GM19463 (cell line): ENCODE data around the gene RPS14.

Experiments used
- ATAC-seq: cut with Tn5 transposase; IDR thresholded peaks from one replicate; pipeline ENCODE4 v1.9.1; 2021; ENCODE audit warnings: mild to moderate bottlenecking, moderate library complexity; ENCODE audit not compliant: unreplicated experiment

The RPS14 gene

DNA sequence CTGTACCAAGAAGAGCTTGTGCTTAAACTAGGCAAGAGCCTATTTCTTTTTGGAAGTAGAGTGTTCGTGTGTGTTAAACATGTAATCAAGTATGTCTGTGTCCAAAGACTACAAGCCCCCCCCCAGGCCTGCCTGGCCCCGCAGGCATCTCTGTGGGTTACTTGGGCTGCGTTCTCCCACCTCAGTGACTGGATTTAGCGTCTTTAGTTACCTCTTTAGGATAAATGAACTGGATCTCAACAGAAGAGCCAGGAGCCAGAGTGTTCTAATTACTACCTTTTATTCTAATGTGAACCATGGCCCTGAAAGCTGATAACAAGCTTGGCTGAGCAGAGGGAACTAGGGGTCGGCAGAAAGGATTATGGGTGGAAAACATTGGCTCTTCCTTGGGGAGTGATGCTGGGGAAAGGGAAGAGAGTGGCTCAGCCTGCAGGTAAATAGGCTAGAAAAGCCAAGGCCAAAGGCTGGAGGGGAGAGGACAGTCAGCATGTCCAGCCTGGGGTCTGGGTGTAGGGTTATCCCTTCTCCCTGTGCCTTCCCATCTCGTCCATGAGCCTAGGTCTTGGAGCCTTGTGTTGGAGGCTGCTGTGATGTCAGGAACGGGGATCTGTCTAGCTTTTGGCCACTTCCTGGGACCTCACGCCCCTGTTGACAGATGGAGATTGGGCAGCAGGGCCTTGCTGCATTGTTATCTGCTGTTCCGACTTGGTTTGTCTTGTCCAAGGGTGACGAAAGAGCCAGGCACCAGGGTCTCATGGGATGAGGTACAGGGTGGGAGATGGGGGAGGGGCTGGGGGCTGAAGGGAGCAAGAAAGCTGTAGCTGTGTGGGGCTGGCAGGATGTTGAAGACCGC lies 47.9 kb downstream of the RPS14 start:
- ATAC-seq: no peak

DNA sequence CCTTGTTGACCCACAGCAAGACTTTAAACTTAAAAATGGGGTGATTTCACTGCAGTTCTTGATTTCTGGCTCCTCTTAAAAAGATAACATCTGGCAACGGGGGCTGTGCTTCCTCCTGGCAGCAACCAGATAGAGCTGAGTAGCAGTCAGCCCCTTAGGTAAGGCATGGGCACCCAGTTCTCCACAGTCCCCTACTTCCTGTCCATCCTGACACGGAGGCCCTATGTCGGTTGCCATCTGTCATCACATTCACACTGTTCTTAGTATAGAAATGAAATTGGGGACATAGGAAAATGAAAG lies 48.5 kb downstream of the RPS14 start:
- ATAC-seq: no peak

DNA sequence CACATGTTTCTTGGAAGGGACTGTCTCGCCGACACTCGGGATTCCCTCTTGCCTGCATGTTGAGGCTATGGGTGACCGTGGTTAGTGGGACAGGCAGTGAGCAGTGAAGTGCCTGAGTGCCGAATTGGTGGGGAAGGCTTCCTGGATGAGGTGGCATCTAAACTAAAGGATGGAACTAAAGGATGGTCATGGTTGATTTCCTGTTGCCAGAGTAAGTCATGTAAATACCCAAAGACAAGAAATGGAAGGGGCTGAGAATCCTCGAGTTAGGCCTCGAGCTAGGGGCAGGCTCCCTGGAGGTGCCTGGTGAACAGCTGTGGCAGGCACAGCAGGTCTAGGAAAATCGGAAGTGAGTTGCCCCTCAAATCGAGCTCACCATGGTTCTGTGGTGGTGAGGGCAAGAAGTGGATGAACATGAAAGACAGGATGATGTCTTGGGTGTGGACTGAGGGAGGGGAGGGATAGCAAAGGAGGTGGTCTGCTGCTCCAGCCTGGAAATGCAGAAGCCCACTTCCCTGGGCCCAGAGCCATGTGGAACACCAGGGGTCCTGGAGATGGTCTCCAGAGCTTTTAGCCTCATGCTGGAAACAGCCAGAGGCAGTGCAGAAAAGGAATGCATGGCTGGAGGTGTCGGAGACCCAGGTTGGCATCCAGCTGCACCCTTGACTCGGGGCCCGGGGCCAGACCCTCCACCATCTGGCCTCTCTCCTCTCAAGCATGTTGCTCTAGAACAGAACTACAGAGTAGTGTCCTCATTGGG lies 49.0 kb downstream of the RPS14 start:
- no peak for ATAC-seq

DNA sequence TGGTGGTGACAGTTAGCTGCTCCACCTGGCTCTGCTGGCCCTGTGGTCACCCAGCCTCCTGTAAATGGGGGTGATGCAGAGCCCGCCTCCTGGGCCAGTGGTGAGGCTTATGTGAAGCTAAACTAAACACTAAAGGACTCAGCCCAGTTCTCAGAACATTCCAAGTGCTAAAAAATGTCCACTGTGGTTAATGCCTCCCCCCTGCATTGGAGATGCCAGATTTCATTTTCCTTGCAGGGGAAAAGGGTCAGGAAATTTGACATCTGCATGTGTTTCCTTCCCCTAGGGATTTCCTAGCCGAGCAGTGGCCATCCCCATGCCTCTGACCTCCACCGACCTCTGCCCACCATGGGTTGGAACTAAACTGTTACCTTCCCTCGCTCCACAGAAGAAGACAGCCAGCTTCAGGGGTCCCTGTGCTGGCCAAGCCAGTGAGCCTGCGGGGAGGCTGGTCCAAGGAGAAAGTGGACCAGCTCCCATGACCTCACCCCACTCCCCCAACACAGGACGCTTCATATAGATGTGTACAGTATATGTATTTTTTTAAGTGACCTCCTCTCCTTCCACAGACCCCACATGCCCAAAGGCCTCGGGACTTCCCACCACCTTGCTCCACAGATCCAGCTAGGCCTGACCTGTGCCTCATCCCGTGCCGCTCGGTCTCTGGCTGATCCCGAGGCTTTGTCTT lies 49.9 kb downstream of the RPS14 start:
- peak; percentile 21 for ATAC-seq

DNA sequence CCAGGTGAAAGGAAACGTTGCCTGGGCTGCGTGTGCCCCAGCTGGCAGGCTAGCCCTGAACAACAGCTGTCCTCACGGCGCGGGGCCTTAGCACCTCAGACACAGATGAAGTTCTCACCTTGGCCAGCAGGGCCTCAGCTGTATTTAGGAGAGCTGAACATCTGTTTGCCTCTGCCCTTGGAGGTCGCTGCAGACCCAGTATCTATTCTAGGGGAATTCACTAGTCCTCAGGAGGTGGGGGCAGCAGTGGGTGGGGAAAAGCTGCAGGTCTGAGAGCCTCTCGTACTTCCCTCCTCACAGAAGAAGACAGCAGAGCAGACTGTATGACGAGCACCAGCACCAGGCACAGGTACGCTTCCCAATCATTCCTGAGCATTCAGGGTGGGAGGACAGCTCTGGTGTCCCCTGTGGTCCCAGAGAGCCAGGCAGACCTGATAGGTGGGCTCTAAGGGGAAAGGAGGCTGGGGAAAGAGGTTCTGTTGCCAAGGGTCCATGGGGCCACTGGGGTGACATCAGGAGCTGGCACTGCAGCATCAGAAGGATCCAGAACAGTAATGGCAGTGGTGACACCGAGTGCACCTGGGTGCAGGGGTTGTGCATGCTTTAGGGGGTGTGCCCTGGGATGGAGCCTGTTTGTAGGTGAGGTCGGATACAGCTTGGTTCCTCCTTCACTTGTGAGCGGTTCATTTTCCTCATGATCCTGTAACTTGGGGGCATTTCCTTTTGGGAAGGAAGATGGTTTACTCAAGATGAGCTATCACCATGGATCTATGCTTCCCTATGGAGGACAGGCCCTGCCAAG lies 50.6 kb downstream of the RPS14 start:
- ATAC-seq: peak; percentile 47

DNA sequence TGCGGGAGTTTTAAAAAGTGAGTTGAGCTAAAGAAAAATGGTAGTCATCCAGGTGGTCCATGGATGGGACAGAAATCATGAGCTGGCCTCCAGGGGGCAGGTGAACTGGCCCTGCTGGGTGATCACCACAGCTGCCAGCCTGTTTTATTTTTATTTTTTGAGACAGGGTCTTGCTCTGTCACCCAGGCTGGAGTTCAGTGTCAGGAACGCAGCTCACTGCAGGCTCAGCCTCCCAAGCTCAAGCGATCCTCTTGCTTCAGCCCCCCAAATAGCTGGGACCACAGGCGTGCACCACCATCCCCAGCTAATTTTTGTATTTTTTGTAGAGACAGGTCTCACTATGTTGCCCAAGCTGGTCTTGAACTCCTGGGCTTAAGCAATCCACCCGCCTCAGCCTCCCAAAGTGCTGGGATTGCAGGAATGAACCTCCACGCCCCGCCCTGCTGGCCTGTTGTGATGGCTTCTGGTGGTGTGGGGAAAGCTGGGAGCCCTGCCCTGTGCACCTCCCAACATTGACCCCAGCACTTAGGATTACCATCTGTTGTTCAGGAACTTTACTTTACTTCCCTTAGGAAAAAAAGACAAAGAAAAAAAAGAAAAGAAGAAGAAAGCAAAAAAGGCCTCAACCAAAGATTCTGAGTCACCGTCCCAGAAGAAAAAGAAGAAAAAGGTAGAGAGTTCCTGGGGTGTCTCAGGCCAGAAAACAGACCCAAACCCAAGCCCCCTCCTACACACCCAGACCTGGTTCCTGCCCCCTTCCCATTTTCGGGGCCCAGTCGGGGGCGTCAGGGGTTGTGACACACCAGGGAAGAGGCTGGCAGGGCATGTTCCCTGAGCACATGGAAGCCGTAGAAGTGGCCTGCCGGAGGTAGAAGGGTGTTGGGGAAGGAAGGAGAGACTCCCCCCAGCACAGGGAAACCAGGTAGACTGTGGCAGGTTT lies 51.5 kb downstream of the RPS14 start:
- ATAC-seq: no peak

DNA sequence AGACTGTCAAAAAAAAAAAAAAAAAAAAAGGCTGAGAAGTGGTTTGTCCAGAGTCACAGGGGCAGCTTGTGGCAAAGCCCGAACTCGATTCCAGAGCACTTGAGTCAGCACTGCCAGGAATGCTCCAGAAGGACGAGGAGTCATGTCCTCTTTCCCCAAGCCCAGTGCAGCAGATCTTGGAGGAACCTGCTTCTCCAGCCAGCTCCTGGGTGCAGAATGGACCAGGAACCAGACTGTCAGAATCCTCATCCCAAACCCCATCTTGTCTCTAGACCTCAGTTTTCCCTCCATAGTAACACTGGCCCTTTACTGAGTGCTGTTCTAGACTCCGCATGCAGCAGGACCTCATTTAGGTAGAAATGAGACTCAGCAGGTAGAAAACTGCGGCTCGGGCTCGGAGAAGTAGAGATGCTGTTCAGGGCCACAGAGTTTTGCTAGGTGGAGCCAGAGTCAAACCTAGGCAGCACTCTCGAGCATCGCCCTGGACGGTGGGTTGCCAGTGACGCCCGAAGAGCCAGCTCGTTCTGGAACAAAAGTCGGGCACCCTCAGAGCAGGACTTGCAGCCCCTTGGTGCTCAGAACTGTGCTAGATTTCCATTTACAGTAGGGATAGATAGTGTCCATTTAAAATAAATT lies 52.3 kb downstream of the RPS14 start:
- no peak for ATAC-seq

DNA sequence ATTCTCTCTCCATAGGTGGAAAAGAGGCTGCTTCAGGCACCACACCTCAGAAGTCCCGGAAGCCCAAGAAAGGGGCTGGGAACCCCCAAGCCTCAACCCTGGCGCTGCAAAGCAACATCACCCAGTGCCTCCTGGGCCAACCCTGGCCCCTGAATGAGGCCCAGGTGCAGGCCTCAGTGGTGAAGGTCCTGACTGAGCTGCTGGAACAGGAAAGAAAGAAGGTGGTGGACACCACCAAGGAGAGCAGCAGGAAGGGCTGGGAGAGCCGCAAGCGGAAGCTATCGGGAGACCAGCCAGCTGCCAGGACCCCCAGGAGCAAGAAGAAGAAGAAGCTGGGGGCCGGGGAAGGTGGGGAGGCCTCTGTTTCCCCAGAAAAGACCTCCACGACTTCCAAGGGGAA lies 53.3 kb downstream of the RPS14 start:
- no peak for ATAC-seq

DNA sequence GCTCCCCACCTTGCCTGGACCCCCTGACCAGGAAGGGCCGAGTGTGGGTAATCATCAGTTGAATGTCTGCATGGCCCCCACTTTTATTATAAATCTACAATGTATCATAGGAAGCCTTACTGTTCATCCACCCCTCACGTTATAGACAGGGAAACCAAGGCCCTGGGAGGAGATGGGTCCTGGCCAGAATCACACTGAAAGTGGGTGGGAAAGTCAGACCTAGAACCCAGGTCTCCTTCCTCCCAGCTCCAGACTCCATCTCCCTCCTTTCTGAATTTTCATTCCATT lies 53.9 kb downstream of the RPS14 start:
- no peak for ATAC-seq

DNA sequence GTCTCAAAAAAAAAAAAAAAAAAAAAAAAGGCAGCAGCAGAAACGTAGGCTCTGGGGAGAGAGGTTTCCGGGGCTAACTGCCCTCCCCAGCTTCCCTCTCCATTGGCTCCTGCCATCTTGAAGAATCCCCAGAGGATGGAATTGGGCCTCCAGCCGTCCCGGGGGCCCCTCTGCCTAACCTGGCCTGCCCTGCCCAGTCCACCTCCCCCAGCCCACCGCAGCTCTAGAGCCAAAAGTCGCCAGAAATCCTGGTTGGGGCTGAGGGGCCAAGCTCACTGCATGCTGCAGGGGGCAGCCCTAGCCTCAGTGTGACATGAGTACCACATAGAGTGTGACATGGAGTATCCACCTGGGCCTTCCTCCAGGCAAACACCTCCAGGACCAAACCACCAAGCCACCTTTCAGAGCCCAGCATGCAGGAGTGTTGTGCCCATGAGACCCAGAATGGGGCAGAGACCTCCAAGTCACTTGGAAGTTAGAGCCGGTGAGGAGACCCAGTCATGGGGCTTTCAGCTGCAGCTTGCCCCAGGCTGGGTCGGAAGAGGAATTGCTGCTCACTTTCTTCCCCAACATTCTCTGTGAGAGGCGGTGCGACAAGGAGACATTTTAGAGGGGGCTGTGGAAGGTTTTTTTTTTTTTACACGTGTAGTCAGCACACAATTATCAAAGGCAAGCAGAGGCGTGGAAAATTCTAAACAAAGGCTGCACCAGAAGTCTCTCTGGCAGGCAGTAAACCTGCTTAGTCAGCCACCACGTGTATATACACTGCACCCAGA lies 54.4 kb downstream of the RPS14 start:
- ATAC-seq: no peak

DNA sequence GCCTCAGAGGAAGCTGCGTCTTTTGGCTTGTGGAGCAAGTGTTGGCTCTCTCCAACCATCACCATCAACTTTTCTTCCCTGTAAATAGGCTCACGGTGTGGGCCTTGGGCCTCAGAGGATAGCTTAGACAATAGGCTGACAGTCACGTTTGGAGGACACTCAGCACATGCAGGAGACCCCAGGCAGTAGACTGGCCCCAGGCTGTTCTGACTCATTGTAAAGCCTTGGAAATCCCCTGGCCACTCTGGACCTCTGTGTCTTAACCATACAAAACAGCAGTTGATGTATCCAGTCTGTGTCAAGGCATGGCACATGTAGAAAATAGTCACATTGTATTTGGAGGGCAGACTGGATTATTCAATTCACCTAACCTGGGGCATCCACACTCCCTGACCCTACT lies 55.4 kb downstream of the RPS14 start:
- peak; percentile 61 for ATAC-seq

DNA sequence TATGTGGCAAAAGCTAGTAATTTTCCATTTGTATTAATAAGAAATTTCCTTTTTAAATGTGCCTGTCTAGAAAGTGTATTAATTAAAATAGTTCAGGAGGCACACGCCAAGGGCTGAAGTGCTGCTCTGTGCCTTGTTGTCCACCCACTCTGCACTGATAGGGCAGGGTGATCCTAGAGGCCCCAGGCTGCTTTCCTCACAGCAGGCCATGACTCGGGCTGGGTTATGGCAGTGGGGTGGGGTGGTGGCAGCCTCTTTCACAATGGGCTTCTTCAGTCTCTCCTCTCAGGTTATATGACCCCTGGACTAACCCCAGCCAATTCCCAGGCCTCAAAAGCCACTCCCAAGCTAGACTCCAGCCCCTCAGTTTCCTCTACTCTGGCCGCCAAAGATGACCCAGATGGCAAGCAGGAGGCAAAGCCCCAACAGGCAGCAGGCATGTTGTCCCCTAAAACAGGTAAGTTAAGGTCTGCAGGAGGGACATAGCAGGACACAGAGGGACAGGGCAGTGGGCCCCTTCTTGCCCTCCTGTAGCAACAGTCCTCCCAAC lies 56.4 kb downstream of the RPS14 start:
- no peak for ATAC-seq

DNA sequence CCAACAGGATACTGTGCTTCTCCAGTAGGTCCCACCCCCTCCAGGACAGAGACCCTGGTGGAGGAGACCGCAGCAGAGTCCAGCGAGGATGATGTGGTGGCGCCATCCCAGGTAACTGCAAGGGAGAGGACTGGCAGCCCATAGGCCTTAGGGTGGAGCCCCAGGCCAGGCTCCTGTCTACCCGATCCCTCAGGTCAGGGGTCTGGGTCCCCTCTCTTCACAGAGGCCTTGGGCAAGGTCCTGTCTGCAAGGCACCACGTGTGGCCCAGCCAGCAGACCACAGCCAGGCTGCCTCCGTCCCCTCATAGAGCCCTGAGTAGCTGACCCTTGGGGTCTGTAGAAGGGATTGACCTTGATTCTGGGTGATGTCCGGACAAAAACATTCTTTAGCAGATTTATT lies 56.9 kb downstream of the RPS14 start:
- ATAC-seq: no peak
